Upper lobe of left lung (tissue), 6 donors: ENCODE measurements around the gene POLD1. TPM values are rescaled to one million over a fixed set of nuclear protein-coding genes. Genes with fewer than 3 reads are reported as not detected.
A peak's percentile ranks its signal among the peaks of the same experiment; 100 is the strongest.

Experiments
- ATAC-seq, 2 donors: fragments of 200-7000 bp; cut with Tn5 transposase; one replicate each; pipeline ENCODE4 v1.9.1; 2022; ENCODE audit warnings: mild to moderate bottlenecking in 2 of 2, moderate library complexity in 2 of 2; ENCODE audit not compliant: low FRiP score in 2 of 2
- DNase-seq, 2 donors: peaks; one replicate each; pipeline ENCODE4 v3.0.0-alpha.2; 2019 to 2020
- H3K27ac ChIP-seq, 4 donors: fragments of 200-600 bp; sonication (generic); one replicate each; pipeline ENCODE4 v1.5.1; 2016 to 2019
- H3K27me3 ChIP-seq, 4 donors: fragments of 200-600 bp; sonication (generic); one replicate each; pipeline ENCODE4 v1.5.1; 2017 to 2019
- H3K36me3 ChIP-seq, 4 donors: fragments of 200-600 bp; sonication (generic); one replicate each; pipeline ENCODE4 v1.5.1; 2016 to 2019
- H3K4me1 ChIP-seq, 4 donors: fragments of 200-600 bp; sonication (generic); one replicate each; pipeline ENCODE4 v1.5.1; 2018 to 2019
- H3K4me3 ChIP-seq, 4 donors: fragments of 200-600 bp; sonication (generic); one replicate each; pipeline ENCODE4 v1.5.1; 2017 to 2019; ENCODE audit warnings: mild to moderate bottlenecking in 2 of 4, moderate library complexity in 1 of 4
- H3K9me3 ChIP-seq, 4 donors: fragments of 200-600 bp; sonication (generic); one replicate each; pipeline ENCODE4 v1.5.1; 2018 to 2019
- CTCF ChIP-seq, 6 experiments: fragments of 450-650 bp in 4 of 6; fragments of 200-600 bp in 2 of 6; sonication (generic) in 2 of 6; IDR thresholded peaks; one replicate each; pipeline ENCODE4 v1.5.1; 2016 to 2019; ENCODE audit warnings: antibody characterized with exemption in 6 of 6
- EP300 ChIP-seq, 4 donors: sonication (generic); formaldehyde crosslinking; IDR thresholded peaks; one replicate each; pipeline ENCODE4 v1.5.1; 2017; ENCODE audit warnings: antibody characterized with exemption in 4 of 4, control low read depth in 2 of 4
- POLR2A ChIP-seq, 4 donors: fragments of 450-650 bp; IDR thresholded peaks; one replicate each; pipeline ENCODE4 v1.5.1; 2016 to 2017; ENCODE audit warnings: antibody characterized with exemption in 4 of 4, mild to moderate bottlenecking in 2 of 4
- POLR2AphosphoS5 ChIP-seq, 2 donors: sonication (generic); formaldehyde crosslinking; IDR thresholded peaks; one replicate each; pipeline ENCODE4 v1.5.1; 2017; ENCODE audit warnings: antibody characterized with exemption in 2 of 2
- WGBS, 2 donors: methylation state at CpG; one replicate each; pipeline ENCODE4 v1.1.5; 2017 to 2018; 5-methylcytosine and 5-hydroxymethylcytosine counted together
- total RNA-seq, 6 donors: library from RNA; depleted of rRNA in 4 of 6; stranded (reverse); fragments of >200 nt in 4 of 6; gene quantifications; one replicate each; pipeline versions ENCODE4 v1.1.0 to v1.2.1, GENCODE V29; 2016 to 2021
- donor health status: DM: no; HTN: no; CAD: no; lungs with moderate emphysema.
- donor health status: DM: no; HTN: yes; CAD: no; lungs with severe emphysema.

Gene POLD1
- total RNA-seq, 6 donors from 2014 or later, result 20.5 to 66.0 (median 44.0) TPM

DNA sequence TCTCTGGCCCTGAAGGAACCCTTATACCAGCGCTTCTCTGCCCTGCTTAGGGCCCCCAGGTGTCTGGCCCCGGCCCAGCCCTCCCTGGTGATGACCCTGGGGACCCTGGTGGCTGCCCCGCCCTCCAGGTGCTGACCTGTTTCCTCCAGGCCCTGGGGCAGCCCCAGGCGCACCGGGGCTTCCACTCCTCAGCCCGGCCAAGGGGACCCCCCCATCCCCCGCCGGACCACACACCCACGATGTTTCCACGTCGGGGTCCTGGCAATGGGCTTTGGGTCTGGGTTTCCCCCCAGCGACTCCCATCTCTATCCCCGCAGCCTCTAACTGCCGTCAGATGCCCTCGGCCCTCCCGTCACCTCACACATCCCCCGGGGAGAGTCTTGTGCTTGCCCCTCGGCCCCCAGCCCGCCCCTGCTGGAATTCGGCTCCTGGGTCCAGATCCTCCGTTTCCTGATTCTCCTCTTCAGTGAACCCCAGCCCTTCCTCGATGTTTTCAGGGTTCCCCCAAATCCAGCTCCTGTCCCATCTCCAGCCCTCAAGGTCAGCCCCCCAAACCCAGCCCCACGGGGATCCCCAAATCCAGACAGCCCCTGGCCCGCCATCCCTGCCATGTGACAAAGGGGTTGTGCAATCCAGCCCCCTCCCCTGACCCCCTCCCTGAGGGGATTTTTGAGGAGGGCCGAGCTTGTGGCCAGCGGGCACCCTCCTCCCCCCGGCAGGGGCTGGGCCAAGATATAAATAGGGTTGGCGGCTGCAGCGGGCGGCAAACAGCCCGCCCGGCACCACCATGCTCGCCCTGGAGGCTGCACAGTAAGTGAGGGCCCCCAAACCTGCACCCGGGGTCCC lies 34.3 kb downstream of the POLD1 start, which contains the start of gene SPIB:
Gene SPIB, plus strand, starts transcription at position 763 of the 846 bp plus-strand sequence. Its CDS starts 25 bp downstream, at position 788.
- WGBS, 2 donors, result 30 to 35% methylated on average over 25 to 29 of the region's 34 CpGs
- no peak for TF ChIP-seq POLR2A (IDR thresholded peaks at IDR 0.05)
- TF ChIP-seq POLR2AphosphoS5 (IDR thresholded peaks at IDR 0.05), result no peak
- TF ChIP-seq CTCF (IDR thresholded peaks at IDR 0.05), result no peak
- no peak for TF ChIP-seq EP300 (IDR thresholded peaks at IDR 0.05)
- no peak within 1 kb of the TSS for H3K4me3 ChIP-seq
- peaks cover 0 to 12% (median 5%) of the 10 kb centered on the region in 4 donors for H3K27me3 ChIP-seq
- peaks cover 0 to 15% (median 8%) of the 10 kb centered on the region in 4 donors for H3K4me1 ChIP-seq
- no peaks in the 10 kb centered on the region for H3K36me3 ChIP-seq
- DNase-seq (peak in 1 of 2 donors; percentile 77), ATAC-seq (no peak)
- no peak within 1 kb of the TSS for H3K27ac ChIP-seq
- H3K9me3 ChIP-seq, result no peaks in the 10 kb centered on the region

- DNase-seq (no peak), ATAC-seq (no peak)
- 15 to 22% methylated on average over 14 of the region's 14 CpGs for WGBS, 2 donors
- H3K27me3 ChIP-seq, result peaks cover 0 to 12% (median 5%) of the 10 kb centered on the region in 4 donors
- no peak overlapping the region for H3K4me3 ChIP-seq
- TF ChIP-seq POLR2A (IDR thresholded peaks at IDR 0.05), result no peak
- TF ChIP-seq EP300 (IDR thresholded peaks at IDR 0.05), result no peak
- no peak for TF ChIP-seq POLR2AphosphoS5 (IDR thresholded peaks at IDR 0.05)
- TF ChIP-seq CTCF (IDR thresholded peaks at IDR 0.05), result no peak
- H3K4me1 ChIP-seq, result peaks cover 0 to 15% (median 8%) of the 10 kb centered on the region in 4 donors
- no peaks in the 10 kb centered on the region for H3K36me3 ChIP-seq
- H3K9me3 ChIP-seq, result no peaks in the 10 kb centered on the region
- H3K27ac ChIP-seq, result no peak overlapping the region
Measured at GRCh38 chr19:50419022-50419579, 35.0 kb downstream of the POLD1 start.

- ATAC-seq (no peak), DNase-seq (peak in 1 of 2 donors; percentile 37)
- H3K27me3 ChIP-seq, result peaks cover 0 to 12% (median 5%) of the 10 kb centered on the region in 4 donors
- H3K4me3 ChIP-seq, result no peak overlapping the region
- H3K4me1 ChIP-seq, result peaks cover 0 to 15% (median 8%) of the 10 kb centered on the region in 4 donors
- H3K36me3 ChIP-seq, result no peaks in the 10 kb centered on the region
- TF ChIP-seq EP300 (IDR thresholded peaks at IDR 0.05) (no peak), POLR2A (IDR thresholded peaks at IDR 0.05) (no peak), CTCF (IDR thresholded peaks at IDR 0.05) (no peak), POLR2AphosphoS5 (IDR thresholded peaks at IDR 0.05) (no peak)
- WGBS, 2 donors, result 26 to 29% methylated on average over 3 to 7 of the region's 8 CpGs
- H3K27ac ChIP-seq, result no peak overlapping the region
- no peaks in the 10 kb centered on the region for H3K9me3 ChIP-seq
Measured at GRCh38 chr19:50419580-50420035, 35.5 kb downstream of the POLD1 start.

GRCh38 chr19:50420127-50420526 lies 36.0 kb downstream of the POLD1 start:
- H3K4me3 ChIP-seq, result no peak overlapping the region
- H3K4me1 ChIP-seq, result peaks cover 0 to 15% (median 5%) of the 10 kb centered on the region in 4 donors
- TF ChIP-seq POLR2AphosphoS5 (IDR thresholded peaks at IDR 0.05) (no peak), CTCF (IDR thresholded peaks at IDR 0.05) (no peak), EP300 (IDR thresholded peaks at IDR 0.05) (no peak), POLR2A (IDR thresholded peaks at IDR 0.05) (no peak)
- H3K27me3 ChIP-seq, result peaks cover 0 to 12% (median 5%) of the 10 kb centered on the region in 4 donors
- WGBS, 2 donors, result 37 to 63% methylated on average over 3 of the region's 3 CpGs
- DNase-seq (no peak), ATAC-seq (no peak)
- no peaks in the 10 kb centered on the region for H3K36me3 ChIP-seq
- no peak overlapping the region for H3K27ac ChIP-seq
- no peaks in the 10 kb centered on the region for H3K9me3 ChIP-seq
